Smooth muscle cell of the brain vasculature (primary cell): ENCODE data around the gene SHISA6.
"Not testable (repeated sequence)": the region's sequence is repeated elsewhere in the genome, so short reads cannot be mapped to it uniquely, and the experiment has no call there.

Source experiments
- DNase-seq: peaks from one replicate; pipeline ENCODE4 v3.0.0-alpha.2; 2012; ENCODE audit warnings: low read depth, low spot score

Gene SHISA6

DNA sequence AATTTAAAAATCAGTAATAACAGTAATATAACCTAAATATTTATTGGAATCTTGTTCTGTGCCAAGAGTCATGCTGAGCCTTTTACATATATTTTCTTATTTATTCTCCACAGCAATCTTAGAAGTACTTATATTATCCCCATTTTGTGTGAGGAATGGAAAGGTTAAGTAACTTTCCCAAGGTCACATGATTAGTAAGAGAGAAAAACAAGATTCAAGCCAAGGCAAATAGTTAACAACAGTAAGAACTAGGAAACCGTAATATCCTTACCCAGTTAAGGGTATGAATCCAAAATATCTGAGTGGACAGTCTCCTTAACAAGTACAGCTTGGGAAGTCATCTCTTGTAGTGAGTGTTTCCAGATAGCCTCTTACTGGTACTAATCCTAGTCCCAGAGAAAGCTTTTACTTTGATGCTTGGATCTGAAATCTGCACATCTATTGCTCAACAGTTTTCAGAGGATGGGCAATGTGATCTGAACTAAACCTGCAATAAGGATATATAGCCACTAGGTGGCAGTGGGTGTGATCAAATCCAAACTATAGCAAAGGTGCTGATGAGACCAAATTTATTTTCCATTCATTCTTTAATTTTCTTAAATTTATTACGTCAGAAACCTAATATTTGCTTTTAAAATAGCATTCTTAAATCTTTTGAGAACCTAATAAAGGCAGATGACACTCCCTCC, 23.3 kb downstream of the SHISA6 start:
- DNase-seq = no peak

DNA sequence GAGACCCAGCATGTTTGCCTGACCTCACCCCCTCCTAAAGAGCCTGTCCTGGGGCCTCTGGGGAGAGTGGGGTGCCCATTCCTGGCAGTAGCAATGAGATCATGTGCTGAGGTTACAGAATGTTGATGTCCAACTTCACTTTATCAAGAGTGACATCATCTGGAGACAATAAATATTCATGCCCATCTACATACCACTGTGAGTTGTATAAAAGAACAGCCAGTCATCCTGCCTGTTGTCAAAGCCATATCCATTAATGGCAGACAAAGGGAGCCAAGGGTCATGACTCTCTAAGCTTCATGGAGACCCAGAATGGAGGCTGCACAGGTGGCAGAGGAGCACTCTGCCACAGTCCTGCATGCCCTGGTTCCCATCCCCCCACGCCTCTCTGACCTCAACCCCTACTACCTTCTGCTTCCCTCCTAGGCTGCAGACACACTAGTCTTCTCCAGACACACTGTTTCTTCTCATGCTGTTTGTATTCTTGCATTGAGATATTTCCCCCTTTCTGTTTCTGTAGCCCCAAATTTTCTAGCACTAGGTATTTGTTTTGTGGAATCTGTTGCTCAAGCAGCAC, 27.1 kb downstream of the SHISA6 start:
- DNase-seq = no peak

DNA sequence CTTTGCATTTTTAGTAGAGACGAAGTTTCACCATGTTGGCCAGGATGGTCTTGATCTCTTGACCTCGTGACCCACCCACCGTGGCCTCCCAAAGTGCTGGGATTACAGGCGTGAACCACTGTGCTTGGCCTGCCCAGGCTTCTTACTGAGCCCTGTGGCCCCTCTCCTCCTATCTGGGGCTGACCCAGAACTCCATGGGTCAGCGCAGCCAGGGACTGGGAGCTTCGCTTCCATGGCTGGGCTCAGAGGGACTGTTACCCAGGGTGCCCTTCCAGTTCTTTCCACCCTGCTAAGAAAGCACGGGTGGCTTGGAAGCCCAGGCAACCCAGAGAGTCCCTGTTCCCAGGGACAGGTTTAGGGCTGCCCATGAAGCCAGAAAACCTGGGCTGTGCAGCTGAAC, 28.2 kb downstream of the SHISA6 start:
- DNase-seq = no peak

DNA sequence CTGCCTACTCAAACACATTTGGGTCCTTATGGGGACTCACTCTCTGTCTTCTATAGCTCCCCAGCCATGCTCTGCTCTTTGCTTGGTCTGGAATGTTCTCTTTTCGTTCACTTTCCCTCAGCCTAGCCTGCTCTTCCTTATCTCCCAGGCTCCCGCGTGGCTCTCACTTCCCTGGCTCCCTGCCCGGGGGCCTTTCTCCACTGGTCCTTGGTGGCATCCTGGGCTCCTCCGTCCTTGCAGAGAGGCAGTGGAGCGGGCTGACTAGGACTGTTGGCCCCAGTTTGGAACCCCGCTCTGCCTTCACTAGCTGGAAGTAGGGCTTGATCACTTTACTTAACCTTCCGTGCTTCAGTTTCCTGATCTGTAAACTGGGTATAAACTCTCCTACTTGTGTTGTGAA, 31.2 kb downstream of the SHISA6 start:
- DNase-seq = no peak

DNA sequence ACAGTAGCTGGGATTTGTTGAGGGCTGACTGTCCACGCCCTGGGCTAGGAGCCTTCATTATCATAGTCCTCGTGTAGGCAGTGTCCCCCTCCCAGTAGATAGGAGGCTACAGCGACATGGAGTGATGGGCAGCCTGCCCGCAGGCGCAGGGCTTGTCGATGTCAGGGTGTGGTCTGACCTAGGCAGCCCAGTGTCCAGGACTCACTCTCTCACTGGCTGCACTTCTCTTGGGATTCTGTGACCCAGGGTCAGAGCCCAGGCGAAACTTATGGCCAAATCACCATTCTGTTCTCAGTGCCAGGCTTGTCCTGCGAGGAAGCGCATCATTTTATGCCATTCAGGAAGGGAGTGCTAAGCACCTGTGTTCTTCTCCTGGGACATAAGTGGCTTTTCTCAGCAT, 32.6 kb downstream of the SHISA6 start:
- no peak for DNase-seq

DNA sequence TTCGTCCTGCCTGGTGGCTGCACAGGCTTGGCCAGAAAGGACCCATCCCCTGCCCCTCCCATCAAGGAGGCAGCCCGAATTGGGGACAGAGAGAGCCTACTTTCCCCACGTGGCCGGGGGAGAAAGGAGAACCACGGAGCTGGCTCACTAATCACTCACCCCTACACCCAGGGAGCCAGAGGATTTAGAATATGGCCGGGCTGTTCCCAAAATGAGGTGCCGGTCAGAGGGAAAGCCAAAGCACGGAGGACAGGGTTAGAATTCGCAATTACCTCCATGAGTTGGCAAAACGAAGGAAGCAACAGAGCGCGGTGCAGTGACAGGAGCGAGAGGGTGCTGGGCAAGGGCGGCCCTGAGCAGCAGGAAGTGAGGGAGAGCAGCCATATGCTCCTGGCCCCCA, 33.1 kb downstream of the SHISA6 start:
- no peak for DNase-seq

DNA sequence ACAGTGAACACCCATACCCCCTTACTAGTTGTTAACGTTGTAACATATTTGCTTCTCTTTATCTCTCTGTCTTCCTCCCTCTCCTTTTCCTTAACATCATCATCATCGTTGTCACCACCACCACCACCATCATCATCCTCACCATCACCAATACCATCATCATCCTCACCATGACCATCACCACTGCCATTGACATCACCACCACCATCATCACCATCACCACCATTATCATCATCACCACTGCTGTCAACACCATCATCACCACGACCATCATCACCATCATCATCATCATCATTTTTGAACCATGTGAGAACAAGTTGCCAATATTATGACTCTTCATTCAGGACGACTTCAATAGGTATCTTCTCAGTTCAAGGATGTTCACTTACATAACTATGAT, 35.5 kb downstream of the SHISA6 start:
- no peak for DNase-seq

DNA sequence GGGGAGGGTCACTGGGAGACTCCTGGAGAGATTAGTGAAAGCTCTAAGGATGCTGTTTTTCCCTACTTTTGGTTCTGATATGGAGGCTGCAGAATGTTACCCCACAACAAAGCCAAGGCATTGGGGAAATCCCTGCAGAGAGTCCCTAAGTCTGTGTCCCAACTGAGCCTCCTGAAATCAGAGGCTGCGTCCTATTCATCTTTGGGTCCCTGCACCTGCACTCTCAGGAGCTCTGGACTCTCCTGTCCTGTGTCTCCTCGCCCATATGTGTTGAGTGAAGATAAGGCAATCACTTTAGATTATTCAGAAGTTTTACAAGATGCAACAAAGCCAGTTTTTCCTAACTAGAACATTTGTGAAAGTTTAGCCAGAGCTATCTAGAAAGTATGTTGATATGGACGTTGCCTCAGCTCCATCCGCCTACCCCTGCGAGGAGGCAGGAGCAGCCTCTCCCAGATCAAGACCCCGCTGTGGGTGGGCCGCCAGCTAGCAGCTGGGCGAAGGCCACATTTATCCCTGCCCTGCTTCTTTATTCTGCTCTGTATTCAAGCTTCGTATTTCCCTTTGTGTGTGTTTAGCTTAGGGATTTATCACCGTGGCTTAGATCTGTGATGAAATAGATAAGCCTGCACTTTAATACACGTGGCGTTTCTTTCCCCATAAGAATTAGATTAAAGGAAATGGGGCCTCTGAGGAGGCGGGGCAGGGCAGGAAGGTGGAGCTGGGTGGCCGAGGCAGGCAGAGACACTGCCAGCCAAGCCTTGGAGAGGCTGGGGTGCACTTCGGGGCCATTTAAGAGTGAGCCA, 37.4 kb downstream of the SHISA6 start:
- no peak for DNase-seq

DNA sequence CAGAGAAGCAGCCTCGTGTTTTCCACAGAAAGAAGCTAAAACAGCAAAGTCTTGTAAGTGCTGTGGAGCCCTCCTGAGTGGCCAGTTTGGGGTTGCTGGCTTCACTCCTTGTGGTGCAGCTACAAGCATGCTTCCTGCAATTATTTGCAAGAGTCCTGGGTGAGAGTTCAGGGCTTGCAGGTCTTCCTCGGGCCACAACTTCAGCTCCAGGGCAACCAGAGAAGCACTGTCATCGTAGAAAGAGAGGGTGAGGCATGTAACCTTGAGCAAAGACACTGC, 37.9 kb downstream of the SHISA6 start:
- no peak for DNase-seq

DNA sequence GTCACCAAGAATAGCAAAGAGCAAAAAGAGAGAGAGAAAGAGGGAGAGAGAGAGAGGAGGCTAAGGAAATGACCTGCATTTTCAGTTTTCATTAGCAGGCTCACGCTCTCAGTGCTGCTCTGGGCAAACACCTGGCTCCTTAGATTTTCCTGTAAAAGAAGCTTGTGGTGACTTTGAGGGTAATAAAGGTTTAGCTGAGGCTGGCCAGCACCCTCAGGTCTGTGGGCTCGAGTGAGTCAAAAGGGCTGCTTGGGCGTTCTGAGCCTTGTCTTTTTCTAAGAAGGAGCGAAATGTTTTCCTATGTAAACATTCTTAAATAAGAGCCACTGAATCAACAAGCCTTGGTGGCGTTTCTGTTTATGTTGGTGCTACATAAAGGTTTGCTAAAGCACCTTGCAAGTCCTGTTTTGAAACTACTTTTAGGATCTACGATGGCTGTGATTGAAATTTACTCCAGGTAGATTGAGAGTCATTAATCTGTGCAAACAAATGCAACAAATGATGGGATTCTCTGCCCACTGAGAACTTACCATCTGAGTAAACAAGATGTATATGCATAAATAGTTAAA, 38.8 kb downstream of the SHISA6 start:
- no peak for DNase-seq

DNA sequence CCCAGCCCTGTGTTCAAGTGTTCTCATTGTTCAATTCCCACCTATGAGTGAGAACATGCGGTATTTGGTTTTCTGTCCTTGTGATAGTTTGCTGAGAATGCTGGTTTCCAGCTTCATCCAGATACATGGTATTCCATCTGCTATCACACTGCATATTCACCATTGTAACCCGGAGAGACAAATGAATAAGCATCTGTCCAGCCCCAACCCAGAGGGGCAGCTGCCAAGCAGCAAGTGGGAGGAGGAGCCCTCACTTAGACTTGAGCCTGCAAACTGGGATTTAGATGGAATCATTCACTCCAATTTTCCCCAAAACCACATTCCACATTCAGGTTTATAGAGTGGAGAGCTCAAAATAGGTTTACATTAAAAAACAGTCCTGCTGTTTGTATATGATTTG, 41.6 kb downstream of the SHISA6 start:
- no peak for DNase-seq

DNA sequence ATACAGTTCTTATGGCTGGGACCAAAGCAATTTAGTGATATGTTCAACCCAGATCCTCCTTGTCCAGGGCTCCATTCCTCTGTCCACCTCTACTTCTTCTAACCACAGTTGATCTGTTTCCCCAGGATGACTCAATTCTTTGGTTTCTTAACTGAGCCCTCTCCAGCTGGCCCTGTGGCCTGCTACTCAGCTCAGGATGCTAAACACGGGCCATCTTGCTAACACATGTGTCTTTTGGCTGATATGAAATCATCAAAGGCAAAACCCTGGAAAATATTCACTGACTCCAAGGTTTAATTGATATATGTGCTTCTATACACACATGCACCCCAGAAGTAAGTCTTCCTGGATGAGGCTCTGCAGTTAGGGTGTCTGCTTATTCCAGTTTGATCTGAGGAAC, 43.8 kb downstream of the SHISA6 start:
- no peak for DNase-seq

DNA sequence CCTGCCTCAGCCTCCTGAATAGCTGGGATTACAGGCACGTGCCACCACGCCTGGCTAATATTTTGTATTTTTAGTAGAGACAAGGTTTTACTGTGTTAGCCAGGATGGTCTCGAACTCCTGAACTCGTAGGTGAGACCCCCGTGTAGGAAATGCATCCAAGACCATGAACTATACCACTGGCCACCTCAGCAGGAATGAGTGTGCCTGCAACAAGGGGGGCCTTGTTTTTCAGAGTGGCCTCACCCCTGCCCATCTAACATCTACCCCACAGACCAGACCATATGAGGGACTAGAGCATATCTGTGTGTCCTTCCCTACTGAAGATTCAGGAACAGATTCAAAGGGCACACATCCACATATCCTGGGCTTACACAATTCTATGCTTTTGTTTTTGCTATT, 44.9 kb downstream of the SHISA6 start:
- DNase-seq = no peak

DNA sequence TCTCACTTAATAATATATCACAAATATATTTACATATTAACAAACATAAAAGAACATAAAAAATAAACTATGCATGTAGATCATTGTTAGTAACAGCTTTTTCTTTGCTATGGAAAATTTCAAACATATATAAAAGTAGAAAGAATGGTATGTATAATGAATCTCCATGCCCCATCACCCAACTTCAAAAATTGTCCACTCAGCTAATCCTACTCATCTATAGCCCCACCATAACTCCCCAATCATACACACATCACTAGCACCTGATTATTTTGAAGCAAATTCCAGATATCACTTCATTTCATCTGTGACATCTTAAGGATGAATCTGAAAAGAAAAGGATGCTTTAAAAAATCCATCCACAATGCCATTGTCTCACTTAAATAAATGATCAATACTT, 46.8 kb downstream of the SHISA6 start:
- DNase-seq = no peak

DNA sequence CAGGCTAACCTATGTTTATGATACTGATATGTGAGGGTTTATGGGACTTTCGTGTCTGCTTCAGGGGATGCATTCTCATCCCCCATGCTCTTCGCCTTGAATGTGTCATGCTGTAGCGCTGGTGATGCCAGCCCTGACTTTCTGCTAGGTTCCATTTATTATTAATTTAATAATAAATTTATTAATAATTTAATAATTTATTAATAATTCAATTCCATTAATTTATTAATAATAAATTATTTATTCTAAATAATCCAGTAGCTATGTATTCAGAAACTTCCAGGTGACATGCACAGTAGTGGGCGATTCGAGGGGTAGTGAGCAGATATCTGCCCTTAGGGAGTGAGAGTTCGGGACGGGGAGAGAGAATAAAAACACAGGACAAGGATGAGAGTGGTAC, 49.8 kb downstream of the SHISA6 start:
- DNase-seq = no peak

DNA sequence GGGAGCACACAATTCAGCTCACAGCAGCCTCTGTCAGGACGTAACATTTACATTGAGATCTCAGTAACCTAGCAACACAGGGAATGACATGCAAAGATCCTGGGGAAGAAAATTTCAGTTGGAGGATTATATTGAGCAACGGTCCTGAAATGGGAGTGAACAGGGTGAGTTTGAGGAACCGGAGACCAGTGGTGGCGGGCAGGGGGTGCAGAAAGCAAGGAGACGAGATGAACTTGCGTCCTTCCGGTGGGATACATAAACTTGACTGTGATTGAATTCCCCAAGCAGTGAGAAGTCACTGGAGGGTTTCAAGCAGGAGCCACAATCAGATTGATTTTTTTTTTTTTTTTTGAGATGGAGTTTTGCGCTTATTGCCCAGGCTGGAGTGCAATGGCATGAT, 51.5 kb downstream of the SHISA6 start:
- DNase-seq = no peak

DNA sequence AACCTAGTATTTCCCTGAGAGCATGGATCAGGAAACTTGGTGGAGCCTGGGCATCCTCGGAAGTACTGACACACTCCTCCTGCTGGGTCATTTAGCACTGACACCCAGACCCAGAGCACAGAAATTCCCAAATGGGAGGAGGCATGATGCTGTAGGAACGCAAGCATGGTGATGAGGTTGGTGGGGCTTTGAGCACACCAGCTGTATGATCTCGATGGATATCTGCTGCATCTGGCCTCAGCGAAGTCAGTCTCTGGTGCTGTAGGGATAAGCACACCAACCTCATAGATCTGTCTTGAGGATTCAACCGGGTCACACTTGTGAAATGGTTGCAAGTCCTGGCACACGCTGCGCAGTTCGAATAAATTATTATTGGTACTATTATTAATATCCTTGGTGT, 52.5 kb downstream of the SHISA6 start:
- no peak for DNase-seq

DNA sequence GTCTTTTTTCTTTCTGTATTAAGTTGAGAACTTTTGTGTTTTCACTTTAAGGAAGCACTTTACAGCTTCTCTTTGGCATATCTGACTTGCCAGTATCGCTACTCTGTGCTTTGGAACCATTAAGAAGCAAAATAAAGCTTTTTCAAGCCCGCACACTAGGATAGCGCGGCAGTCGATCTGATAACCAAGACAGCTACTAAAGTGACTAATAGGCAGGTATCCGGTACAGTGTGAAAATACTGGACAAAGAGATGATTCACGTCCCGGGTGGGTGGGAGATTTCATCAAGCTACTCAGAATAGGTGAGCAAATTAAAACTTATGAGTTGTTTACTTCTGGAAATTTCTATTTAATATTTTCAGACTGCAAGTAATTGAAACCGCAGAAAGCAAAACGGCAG, 53.8 kb downstream of the SHISA6 start:
- DNase-seq = no peak

DNA sequence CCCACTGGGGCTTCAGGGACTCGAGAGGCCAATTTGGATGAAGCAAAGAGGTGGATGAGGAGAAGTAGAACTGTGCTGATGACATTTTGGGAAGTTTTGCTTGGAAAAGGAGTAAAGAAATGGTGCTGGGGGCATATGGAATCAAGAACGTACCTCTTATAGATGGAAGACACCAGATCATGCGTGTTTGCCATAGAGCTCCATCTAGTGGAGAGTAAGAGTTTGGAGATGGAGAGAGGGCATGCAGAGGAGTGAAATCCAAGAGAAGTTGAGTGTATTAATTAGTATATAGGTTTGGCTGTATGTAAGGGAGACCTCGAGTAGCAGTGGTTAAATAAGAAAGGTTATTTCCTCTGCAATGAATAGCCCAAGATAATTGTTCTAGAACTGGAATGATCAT, 56.0 kb downstream of the SHISA6 start:
- DNase-seq = no peak

DNA sequence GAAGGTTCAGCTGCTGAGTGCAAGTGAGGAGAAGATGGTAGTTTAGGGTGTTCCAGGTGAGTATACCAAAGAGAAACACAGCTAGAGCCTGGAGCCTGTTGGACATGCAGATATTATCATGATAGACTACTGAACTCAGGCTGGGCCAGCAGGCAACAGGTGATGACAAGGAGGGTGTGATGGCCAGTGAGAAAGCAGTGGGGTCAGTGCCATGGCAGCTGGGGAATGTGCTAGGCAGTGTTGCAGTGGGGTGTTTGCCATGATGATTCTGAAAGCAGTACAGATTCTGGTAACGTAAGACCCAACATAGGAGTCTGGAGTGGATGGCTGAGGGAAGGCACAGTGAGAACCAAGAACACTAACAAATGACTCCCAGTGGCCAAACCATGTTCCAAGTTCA, 57.4 kb downstream of the SHISA6 start:
- DNase-seq = no peak

DNA sequence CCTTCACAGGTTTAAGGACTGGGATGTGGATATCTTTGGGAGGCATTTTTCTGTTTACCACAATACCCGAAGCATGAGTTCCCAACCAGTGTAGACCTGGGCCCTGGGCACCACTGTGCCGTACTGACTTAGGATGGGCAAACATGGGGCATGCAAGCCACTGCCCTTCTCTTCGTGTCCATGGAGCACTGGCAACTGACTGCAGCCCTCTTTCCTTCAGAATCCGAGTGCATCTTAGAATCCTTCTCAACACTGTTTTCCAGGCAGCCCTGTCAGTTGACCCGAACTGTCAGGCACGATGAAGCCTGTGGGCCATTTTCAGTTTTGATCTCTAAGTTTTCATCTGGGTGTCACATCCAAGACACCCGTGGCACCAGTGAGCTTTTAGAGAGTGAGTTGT, 59.2 kb downstream of the SHISA6 start:
- no peak for DNase-seq

DNA sequence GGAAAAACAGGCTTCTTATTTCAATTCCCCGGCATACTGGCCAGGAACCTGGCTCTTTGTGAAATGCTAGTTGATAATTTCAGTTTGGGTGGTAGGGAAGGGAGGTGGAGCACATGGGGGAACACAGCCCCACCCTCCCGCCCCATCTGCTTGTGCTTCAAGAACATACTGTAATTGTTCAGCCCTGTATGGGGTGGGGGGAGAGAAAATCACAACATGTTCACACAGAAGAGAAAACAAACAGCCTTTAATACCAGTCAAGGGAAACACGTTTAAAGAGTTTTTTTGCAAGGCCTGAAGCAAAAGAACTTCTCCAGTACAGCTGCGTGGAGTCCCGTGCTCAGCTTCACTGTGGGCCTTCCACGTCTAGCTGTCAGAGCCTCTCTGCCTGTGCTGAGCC, 59.7 kb downstream of the SHISA6 start:
- no peak for DNase-seq

DNA sequence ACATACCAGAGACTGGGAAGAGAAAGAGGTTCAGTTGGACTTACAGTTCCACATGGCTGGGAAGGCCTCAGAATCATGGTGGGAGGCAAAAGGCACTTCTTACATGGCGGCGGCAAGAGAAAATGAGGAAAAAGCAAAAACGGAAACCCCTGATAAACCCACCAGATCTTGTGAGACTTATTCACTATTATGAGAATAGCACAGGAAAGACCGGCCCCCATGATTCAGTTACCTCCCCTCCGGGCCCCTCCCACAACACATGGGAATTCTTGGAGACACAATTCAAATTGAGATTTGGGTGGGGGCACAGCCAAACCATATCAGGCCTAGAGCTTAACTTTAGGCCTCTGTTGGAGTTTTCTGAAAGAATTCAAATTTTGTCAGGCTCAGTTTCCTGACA, 60.9 kb downstream of the SHISA6 start:
- not testable (repeated sequence) for DNase-seq
